GM19239 (cell line): ENCODE measurements around the gene GLIS1.

Source experiments
- DNase-seq: peaks from one replicate; pipeline ENCODE4 v3.0.0; 2011; ENCODE audit warnings: low spot score; ENCODE audit not compliant: insufficient read length
- FAIRE-seq: peaks from 2 replicates; lab custom pipeline; 2011; peaks lifted over from hg19 to GRCh38; lab: Jason Lieb, UNC

Gene GLIS1

DNA sequence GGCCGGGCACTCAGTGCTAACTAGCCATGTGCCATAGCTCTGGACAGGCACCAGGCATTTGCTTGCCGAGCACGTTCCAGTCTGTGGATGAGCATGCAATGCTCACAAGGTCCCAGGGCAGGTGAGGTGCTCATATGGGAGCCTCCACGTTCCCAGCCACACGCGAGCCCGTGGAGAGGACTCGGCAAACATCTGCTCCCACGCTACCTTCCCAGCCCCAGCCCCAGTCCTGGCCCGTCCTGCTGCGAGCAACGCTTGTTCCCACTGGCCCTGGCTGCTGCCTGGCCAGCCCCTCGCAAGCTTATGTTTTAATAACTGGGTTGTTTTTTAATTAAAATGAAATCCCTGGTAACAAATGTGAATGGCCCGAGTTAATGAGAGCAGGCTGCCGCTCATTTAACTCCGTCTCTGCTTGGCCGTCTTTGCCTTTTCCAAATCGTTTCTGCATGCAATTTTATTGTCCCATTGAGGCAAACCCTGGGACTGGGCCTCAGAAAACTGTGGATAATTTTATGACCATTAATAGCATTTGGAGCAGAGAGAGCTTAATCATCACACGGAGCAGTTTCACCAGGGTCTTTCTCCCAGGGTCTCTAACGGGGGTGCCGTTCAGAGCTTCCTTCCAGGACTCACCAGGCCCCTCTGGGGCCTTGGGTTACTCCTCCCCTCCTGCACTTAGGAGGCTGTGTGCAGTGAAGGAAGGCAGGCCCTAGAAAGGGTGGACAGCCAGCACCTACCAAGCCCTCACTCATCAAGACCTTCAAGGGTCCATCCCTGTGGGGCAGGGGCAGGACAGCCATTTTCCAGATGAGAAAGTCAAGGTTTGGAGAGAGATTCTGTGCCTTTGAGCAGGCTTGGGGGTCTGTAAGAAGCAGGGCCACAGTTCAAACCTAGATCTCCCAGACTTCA lies 136.8 kb downstream of the GLIS1 start:
- FAIRE-seq: no peak
- DNase-seq: no peak

DNA sequence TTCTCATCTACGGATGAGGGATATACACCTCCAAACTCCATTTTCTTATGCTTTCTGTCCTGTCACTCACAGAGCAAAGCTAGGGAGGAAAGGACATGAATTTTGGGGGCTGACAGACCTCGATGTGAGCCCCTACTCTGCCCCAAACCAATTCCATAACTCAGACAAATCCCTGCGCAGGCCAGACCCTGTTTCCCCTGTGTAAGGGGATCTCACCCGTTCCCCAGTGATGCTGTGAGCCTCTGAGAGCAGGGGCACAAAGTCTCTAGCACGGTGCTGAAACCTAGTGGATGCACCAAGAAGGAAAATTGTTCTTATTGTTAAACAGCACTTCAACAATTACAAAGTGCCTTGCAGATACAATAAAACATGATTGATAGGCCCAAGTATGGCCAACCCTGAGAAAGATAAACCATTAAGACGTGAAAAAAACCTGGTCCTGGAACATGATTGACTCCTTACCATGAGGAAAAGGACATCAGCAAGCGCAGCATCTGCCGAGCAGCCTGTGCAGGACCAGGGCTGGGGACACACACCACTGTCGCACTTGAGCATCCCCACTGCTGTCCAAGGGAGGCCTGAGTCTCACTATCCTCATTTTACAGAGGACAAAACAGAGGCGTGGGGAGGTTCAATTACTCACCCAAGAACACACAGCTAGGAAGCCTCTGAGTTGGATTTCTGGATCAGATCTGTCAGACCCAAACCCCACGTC lies 137.8 kb downstream of the GLIS1 start:
- DNase-seq (no peak), FAIRE-seq (no peak)

DNA sequence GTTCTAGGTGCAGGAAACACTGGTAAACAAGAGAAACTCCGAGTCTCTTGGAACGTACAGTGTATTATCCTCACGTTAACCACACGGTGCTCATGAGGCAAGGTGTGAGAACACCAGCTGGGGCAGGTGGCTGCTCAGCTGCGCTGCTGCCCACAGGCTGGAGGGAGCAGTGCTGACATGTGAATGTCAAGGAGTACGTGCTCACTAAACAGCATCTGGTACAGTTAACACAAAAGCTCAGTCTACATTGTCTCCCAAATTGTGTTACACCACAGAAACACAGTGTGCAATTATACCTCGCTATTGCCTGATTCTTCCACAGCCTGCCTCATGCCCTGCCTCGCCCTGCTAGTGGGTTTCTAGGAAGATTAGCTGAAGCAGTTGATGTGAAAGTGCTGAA lies 138.4 kb downstream of the GLIS1 start:
- no peak for FAIRE-seq
- DNase-seq: no peak

DNA sequence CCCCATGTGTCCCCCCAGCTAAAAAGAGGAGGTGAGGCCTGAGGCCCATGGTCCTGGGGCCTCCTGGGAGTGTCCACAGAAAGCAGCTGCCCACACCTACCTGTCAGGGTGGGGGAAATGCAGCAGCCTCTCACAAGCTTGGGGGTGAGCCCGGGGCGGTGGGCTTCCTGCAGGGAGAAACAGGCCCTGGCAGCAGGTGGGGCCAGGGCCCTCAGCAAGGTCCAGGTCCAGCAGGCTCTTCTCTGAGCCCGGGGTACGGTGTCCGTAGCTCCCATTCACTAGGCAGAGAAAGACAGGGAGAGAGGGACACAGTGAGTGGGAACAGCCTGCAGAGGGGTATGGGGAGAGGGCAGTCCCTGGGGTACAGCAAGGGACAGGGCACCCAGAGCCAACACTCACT lies 139.0 kb downstream of the GLIS1 start:
- DNase-seq (no peak), FAIRE-seq (no peak)

DNA sequence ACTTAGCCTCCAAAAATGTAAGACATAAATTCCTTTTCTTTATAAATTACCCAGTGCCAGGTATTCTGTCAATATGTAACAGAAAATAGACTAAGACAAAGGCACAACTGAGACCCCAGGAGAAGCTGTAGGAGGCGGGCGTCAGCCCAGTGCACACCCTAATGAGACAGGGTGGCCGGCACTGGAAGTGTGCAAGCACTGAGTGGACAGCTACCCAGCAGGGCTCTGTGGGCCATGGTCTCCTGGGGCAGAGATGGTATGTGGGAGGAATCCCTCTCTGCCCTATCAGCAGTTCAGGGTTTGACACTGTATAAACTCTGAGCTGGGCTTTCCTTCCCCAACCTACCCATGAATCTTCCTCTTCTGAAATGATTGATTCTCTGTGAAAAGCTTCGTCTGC lies 139.5 kb downstream of the GLIS1 start:
- FAIRE-seq: no peak
- no peak for DNase-seq

DNA sequence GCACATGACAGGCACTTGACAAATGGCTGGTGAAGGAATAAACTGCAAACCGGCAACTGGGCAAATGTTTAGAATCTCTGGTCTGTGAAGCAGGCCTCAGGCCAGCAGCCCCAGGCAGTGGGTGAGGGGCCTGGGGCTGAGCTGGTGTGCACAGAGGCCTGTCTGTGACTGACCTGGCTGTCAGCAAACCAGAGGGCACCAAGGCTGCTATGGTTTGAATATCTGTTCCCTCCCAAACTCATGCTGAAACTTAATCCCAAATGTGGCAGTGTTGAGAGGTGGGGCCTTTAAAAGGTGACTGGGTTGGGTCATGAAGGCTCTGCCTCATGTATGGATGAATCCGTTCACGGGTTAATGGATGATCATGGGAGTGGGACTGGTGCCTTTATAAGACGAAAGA lies 140.0 kb downstream of the GLIS1 start:
- DNase-seq: no peak
- no peak for FAIRE-seq

DNA sequence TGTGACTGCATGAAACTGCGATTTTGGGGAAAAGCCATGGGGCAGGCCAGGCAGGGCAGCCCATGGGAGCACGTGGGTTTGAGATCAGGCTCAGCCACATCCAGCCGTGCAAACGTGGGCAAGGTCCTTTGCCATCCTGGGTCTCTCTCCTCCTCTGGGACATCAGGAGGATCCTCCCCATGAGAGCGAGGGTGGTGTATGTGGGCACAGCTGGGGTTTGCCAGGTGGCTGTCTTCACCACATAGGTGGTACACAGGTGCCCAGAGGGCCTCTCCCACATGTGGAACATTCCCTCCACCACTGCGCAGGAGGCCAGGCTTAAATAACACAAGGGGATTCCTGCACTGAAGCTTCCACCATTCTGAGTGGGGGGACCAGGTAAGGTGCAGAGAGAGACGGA lies 143.1 kb downstream of the GLIS1 start:
- FAIRE-seq (no peak), DNase-seq (no peak)

DNA sequence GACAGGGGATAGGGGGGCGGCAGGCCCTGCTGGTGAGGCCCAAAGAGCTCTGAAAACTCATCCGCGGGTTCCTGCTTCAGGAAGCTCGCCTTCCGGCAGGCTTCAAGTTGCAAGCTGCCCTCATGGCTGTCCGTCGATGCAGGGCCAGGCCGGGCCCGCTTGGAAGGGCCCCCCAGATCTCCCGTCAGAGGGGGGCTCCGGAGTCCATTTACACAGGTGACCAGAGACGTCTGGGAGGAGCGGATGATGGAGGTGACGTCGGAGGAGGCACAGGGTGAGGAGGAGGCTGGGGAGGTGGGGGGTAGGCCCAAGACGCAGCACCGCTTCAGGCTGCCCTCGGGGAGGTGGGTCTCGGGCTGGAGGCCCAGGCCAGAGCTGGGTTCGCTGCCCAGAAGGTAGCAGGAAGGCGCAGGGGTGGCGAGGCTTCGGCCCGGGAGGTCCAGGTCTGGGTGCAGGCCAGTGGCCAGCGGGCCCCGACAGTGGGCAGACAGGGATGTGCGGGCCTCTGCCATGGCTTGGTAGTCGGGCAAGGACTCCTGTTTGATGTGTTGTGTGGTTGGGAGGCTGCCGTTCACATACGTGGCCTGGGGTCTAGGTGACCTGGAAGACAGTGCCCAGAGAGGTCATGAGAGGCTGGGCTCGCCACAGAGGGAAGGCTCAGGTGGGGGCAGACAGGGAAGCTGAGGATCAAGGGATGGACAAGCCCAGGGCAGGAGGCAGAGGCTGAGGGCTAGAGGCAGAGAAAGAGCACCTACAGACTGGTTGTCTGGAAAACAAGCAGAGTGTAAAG lies 144.4 kb downstream of the GLIS1 start:
- DNase-seq (no peak), FAIRE-seq (no peak)

DNA sequence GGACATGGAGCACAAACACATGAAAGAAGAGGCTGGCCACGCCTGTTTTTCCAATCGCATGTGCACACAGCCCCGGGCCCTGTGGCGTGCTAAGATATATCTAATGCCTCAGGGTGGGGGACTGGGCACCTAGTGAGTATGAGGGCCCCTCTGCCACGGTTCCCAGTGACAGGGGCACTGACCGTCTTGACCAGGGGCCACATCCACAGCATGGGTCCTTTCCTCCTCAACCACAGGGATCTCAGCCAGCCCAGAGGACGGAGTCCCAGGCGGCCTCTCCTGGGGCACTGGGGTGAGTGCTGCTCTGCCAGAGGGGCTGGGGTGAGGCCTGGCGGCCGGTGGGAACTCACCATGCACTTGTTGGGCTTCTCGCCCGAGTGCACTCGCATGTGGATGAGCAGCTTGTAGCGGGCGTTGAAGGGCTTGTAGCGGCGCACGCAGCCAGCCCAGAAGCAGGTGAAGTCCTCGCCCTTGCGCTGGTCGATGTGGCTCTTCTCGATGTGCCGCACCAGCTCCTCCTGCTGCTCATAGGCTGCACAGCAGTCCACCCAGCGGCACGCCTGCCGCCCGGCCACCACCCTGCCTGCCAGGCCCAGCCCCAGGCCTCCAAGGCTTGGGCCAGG lies 145.1 kb downstream of the GLIS1 start:
- no peak for FAIRE-seq
- DNase-seq: no peak

DNA sequence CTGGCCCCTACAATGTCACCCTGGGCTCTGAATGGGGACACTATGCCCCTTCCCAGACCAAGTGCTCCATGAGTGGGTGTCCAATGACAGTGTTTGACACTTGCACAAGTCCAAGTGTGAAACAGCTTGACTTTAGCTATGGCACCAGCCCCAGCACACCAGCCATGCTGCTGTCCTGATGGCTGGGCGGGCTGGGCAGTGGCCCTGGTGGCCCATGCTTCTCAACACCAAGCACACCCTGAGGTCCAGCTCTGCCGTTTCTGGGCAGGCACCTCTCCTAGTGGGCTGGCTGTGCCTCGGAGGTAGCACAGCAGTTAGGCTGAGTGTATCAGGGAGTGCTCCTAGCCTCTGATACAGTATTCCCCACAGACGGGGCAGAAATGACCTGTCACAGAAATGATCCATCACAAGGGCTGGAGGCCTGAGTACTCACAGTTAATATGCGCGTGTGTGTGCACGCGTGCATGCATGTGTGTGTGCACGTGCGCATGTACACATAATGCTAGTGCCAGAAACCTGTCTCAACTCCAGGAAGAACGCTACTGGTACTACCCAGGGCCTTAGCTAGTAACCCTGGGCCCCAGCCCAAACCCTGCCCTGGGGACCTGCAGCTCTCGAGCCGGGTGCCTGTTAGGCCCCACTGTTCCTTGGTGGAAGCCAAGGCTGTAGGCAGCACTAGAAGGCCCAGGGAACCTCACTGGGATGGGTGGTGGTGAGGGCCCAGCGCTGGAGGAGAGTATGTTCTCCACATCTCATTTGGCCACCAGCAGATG lies 145.8 kb downstream of the GLIS1 start:
- FAIRE-seq (no peak), DNase-seq (no peak)

DNA sequence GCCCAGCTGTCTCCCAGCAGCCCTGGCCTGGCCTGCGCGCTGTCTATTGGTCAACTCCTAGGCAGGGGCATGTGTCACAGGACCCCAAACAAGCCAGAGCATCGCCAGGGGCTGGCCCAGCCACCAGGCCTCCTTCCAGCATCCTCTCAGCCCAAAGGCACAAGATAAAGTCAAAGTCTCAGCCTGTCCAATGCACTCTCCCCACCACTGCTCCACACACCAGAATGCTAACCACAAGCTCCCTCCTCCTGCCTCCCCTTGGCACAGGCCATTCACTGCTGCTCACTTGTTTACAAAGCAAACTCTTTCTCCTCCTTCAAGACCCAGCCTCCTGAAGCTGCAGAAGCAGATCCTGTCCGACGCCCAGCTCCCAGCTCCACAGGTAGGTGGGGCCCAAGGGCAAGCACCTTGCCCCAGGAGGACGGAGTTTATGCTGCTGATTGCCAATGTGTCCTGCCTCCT lies 146.4 kb downstream of the GLIS1 start:
- FAIRE-seq (no peak), DNase-seq (no peak)

DNA sequence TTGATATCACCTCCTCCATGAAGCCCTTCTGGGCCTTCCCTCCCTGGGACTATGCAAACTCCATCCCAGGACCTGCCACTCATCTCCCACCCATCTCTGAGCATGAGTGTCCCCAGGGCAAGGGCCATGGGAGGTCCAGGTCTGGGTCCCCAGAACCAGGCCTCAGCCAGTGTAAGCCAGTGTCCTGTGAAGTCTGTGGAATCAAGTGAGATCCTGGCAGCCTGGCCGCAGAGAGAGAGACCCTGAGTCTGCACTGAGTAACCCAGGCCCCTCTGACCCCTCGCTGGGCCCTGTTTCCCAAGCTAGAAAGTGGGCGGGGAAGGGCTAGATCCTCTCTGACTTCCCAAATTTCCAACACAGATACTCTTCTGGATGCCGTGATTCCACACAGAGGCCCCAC lies 147.0 kb downstream of the GLIS1 start:
- FAIRE-seq (no peak), DNase-seq (no peak)

DNA sequence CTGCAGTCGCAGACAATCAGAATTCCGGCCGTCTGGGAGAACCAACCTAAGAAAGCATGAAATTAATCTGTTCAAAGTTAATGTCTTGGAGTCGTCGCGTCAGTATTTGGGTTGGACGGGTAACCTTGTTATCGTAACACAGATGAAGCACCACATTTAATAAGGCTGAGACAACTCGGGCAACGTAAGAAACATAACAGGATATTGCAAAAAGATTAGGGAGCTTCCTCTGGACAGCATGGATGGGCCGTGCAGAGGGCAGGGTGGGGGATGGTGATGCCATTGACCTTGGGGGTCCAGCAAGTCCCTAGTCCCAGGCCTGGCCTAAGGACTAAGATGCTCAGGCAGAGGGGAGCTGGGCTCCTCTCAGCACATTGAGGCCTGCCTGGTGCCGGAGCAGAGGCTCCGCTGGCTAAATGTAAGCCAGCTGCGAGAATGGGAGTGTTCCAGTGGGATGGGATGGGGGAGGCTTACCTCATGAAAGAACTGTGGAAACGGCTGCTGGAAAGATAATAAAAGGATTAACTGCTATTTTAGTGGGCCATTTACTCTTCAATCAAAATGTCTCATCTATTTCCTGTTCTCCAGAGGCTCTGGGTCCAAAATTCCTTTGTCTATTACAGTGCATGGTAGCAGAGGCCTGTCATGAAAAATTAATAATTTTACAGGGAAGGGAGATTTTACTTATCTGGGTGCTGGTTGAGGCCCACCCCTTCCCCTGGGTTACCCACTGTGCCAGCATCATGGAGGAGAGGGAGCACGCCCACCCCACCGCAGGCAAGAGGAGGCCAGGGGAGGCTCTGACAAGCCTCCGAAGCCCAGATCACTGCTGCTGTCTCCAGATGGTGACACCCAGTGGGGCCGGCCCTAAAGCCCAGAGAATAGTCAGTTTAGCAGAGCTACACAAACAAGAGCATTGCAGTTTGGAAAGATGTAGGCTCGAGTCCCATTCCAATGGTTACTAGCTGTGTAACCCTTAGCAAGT lies 148.1 kb downstream of the GLIS1 start:
- DNase-seq: no peak
- no peak for FAIRE-seq

DNA sequence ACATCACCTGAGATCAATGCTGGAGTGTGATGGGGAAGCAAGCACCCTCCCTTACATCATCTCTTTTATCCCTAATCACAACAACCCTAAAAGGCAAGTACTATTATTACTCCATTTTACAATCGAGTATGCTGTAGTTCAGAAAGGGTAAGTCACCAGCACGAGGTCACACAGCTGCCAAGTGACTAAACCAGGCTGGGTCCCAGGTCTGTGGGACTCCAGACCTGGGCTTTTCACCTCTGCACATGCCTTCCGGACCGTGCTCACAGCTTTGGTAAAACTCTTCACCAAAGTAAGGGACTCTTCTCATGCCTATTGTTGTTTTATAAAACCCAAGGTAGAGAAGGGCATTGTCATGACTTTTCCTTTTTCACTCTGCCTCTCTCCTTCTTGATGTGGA lies 148.9 kb downstream of the GLIS1 start:
- DNase-seq (no peak), FAIRE-seq (no peak)

DNA sequence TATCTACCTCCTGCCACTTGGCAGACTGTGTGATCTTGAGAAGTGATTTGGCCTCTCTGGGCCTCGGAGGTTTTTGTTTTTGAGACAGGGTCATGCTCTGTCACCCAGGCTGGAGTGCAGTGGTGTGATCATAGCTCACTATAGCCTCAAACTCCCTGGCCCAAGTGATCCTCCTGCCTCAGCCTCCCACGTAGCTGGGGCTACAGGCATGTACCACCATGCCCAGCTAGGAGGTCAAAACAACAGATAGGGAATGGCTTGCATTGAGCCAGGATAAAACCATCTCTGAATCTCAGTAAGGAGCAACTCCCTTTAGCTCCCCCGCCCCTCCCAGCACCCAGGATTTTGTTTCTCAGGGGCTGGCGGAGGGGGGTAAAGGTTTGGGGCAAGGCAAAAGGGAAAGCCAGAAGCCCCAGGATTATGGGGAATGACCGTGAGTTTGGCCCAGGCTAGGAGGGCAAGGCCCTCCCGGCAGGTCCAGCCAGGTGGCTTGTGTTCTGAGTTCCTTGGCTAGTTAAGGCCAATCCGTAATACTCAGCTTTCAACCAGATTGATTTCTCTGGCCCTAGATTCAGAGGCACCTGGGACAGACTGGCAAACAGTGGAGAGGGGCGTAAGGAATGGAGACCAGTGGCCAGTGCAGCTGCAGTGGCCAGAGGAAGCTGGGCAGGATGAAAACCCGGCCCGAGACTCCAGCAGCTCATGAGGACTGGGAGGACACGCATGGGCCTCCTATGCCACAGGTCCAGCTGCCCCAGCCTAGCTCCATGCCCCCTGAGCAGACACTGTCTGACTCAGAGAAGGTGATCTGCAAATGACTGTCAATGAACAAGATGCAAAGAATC lies 149.7 kb downstream of the GLIS1 start:
- FAIRE-seq: no peak

DNA sequence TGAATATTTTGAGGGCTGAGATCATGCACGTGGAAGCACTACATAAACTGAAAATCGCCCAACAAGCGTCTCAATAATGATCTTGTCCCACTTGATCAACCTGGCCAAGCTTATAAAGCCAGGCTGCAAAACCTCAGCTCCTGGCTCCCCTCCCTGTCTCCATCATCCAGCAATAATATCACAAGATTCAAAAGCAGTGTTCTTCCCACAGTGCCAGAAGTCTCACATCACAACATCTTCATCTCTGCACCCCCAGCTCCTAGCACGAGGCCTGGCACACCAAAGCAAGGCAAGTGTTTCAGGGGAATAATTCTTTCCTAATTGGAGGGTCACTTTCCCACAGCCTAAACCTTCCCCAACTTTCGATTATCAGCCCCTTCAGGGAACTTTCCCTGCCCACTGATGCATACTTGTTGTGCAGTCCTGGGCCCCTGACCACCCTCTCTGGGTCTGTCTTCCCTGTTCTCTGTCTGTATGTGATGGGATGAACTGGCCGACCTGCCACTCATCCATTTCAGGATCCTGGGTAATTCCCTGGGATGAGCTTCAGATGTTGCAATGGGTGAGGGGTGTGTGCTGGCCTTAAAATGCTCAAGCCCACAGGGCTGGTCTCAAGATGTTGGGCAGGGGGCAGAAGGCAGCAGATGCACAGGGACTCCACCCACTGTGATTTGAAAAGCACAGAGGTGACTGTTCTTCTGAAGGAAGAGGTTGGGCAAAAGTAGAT lies 150.7 kb downstream of the GLIS1 start:
- DNase-seq: no peak
- FAIRE-seq: no peak

More for the DNA sequence above, 149.7 kb downstream of the GLIS1 start:
- no peak for DNase-seq
